Upper lobe of left lung (tissue), 6 donors: ENCODE data around the gene SIDT1. TPM values are rescaled to one million over a fixed set of nuclear protein-coding genes. Genes with fewer than 3 reads are reported as not detected.
A peak's percentile ranks its signal among the peaks of the same experiment; 100 is the strongest.

Experiments used
- ATAC-seq, 2 donors: fragments of 200-7000 bp; cut with Tn5 transposase; one replicate each; pipeline ENCODE4 v1.9.1; 2022; ENCODE audit warnings: mild to moderate bottlenecking in 2 of 2, moderate library complexity in 2 of 2; ENCODE audit not compliant: low FRiP score in 2 of 2
- DNase-seq, 2 donors: peaks; one replicate each; pipeline ENCODE4 v3.0.0-alpha.2; 2019 to 2020
- H3K27ac ChIP-seq, 4 donors: fragments of 200-600 bp; sonication (generic); one replicate each; pipeline ENCODE4 v1.5.1; 2016 to 2019
- H3K27me3 ChIP-seq, 4 donors: fragments of 200-600 bp; sonication (generic); one replicate each; pipeline ENCODE4 v1.5.1; 2017 to 2019
- H3K36me3 ChIP-seq, 4 donors: fragments of 200-600 bp; sonication (generic); one replicate each; pipeline ENCODE4 v1.5.1; 2016 to 2019
- H3K4me1 ChIP-seq, 4 donors: fragments of 200-600 bp; sonication (generic); one replicate each; pipeline ENCODE4 v1.5.1; 2018 to 2019
- H3K4me3 ChIP-seq, 4 donors: fragments of 200-600 bp; sonication (generic); one replicate each; pipeline ENCODE4 v1.5.1; 2017 to 2019; ENCODE audit warnings: mild to moderate bottlenecking in 2 of 4, moderate library complexity in 1 of 4
- H3K9me3 ChIP-seq, 4 donors: fragments of 200-600 bp; sonication (generic); one replicate each; pipeline ENCODE4 v1.5.1; 2018 to 2019
- EP300 ChIP-seq, 4 donors: sonication (generic); formaldehyde crosslinking; IDR thresholded peaks; one replicate each; pipeline ENCODE4 v1.5.1; 2017; ENCODE audit warnings: antibody characterized with exemption in 4 of 4, control low read depth in 2 of 4
- POLR2A ChIP-seq, 4 donors: fragments of 450-650 bp; IDR thresholded peaks; one replicate each; pipeline ENCODE4 v1.5.1; 2016 to 2017; ENCODE audit warnings: antibody characterized with exemption in 4 of 4, mild to moderate bottlenecking in 2 of 4
- POLR2AphosphoS5 ChIP-seq, 2 donors: sonication (generic); formaldehyde crosslinking; IDR thresholded peaks; one replicate each; pipeline ENCODE4 v1.5.1; 2017; ENCODE audit warnings: antibody characterized with exemption in 2 of 2
- WGBS, 2 donors: methylation state at CpG; one replicate each; pipeline ENCODE4 v1.1.5; 2017 to 2018; 5-methylcytosine and 5-hydroxymethylcytosine counted together
- total RNA-seq, 6 donors: library from RNA; depleted of rRNA in 4 of 6; stranded (reverse); fragments of >200 nt in 4 of 6; gene quantifications; one replicate each; pipeline versions ENCODE4 v1.1.0 to v1.2.1, GENCODE V29; 2016 to 2021
- TF ChIP-seq, protein P1 (sequence below), 6 experiments: fragments of 450-650 bp in 4 of 6; fragments of 200-600 bp in 2 of 6; sonication (generic) in 2 of 6; IDR thresholded peaks; one replicate each; pipeline ENCODE4 v1.5.1; 2016 to 2019; ENCODE audit warnings: antibody characterized with exemption in 6 of 6
- donor health status: DM: no; HTN: no; CAD: no; lungs with moderate emphysema.
- donor health status: DM: no; HTN: yes; CAD: no; lungs with severe emphysema.

Gene SIDT1
- total RNA-seq, 6 donors from 2014 or later = 2.6 to 37.5 (median 9.5) TPM

DNA sequence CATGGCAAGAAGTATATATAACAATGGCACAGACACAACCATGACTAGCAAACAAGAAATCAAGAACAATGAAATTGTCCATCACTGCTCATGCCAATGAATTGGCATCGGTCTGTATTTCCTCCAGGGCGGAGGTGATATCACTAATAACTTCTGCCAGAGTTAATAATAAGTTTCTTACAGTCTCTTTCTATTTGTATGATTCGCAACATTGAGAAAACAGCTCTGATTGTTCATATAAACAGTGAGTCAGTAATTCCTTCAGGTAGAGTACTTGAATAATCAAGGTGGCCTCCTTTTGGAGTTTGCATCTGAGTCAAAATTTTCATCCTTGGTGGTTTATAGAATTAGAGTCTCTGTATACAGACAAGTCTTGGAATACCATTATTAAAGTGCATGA is 9.1 kb upstream of the SIDT1 start:
- ATAC-seq (no peak), DNase-seq (no peak)
- no peak for TF ChIP-seq POLR2A (IDR thresholded peaks at IDR 0.05)
- WGBS, 2 donors = 74 to 75% methylated on average over 3 of the region's 3 CpGs
- no peaks in the 10 kb centered on the region for H3K9me3 ChIP-seq
- H3K36me3 ChIP-seq = no peaks in the 10 kb centered on the region
- no peak overlapping the region for H3K27ac ChIP-seq
- H3K27me3 ChIP-seq = no peaks in the 10 kb centered on the region
- H3K4me1 ChIP-seq = no peaks in the 10 kb centered on the region
- H3K4me3 ChIP-seq = no peak overlapping the region

DNA sequence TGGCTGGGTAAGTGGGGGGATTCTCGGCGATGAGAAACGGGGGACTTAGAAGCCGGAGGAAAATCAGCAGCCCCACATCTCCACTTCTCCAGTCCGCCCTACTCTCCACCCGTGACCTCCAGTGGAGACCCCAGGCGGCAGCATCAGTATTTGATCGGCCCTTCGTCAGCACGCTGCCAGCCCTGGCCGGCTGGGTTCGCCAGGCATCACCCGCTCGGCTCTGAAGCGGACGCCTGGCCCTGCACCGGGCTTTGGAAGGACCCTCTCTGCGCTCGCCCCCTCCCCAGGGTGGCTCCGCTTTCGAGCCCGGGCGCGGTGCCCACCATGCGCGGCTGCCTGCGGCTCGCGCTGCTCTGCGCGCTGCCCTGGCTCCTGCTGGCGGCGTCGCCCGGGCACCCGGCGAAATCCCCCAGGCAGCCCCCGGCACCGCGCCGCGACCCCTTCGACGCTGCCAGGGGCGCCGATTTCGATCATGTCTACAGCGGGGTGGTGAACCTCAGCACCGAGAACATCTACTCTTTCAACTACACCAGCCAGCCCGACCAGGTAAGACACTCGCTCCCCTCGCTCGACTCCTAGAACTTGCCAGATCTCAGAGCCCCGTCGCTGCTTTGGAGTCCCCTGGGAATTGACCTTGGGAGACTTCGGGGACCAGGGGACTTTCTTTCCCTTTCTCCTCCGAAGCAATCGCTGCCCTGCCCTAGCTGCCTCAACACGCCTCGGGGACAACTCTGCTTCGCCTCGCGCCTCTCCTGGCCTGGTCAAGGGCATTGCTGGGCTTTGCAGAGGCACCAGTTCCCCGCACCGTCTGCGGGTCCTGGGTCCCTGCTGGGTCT is 561 bp downstream of the SIDT1 start:
- H3K27me3 ChIP-seq = no peaks in the 10 kb centered on the region
- H3K27ac ChIP-seq = peak overlapping the region; percentile 61 to 85 (median 82)
- peak overlapping the region; percentile 65 to 78 (median 67) for H3K4me3 ChIP-seq
- peaks cover 7 to 21% (median 19%) of the 10 kb centered on the region in 4 donors for H3K4me1 ChIP-seq
- DNase-seq (peak; percentile 33 to 88), ATAC-seq (peak; percentile 67 to 79)
- no peaks in the 10 kb centered on the region for H3K9me3 ChIP-seq
- H3K36me3 ChIP-seq = no peaks in the 10 kb centered on the region
- 0 to 2% methylated on average over 13 to 25 of the region's 66 CpGs for WGBS, 2 donors
- TF ChIP-seq, protein P1, sequence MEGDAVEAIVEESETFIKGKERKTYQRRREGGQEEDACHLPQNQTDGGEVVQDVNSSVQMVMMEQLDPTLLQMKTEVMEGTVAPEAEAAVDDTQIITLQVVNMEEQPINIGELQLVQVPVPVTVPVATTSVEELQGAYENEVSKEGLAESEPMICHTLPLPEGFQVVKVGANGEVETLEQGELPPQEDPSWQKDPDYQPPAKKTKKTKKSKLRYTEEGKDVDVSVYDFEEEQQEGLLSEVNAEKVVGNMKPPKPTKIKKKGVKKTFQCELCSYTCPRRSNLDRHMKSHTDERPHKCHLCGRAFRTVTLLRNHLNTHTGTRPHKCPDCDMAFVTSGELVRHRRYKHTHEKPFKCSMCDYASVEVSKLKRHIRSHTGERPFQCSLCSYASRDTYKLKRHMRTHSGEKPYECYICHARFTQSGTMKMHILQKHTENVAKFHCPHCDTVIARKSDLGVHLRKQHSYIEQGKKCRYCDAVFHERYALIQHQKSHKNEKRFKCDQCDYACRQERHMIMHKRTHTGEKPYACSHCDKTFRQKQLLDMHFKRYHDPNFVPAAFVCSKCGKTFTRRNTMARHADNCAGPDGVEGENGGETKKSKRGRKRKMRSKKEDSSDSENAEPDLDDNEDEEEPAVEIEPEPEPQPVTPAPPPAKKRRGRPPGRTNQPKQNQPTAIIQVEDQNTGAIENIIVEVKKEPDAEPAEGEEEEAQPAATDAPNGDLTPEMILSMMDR (IDR thresholded peaks at IDR 0.05) = peak in 1 of 6 experiments; percentile 10
- TF ChIP-seq EP300 (IDR thresholded peaks at IDR 0.05) = no peak

DNA sequence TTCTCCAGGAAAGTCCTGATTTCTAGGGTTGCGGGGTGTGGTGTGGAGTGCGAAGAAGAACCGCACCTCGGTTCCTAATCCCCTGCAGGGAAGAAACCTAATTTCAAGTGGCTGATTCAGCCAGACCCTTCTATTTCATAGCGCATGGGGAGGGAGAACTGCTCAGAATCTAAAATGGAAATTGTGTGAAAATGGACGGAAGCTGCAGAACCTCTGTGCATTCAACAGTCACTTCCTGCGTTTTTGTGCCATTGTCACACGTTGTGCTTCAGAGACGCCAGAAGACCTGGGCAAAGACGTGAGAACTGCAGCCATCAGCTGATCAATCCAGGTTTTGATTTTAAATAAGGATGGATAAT is 1.2 kb downstream of the SIDT1 start:
- 9 to 12% methylated on average over 9 to 10 of the region's 10 CpGs for WGBS, 2 donors
- Histone ChIP-seq H3K4me1 (peaks cover 7 to 21% (median 19%) of the 10 kb centered on the region in 4 donors), H3K36me3 (no peaks in the 10 kb centered on the region), H3K27me3 (no peaks in the 10 kb centered on the region), H3K27ac (peak overlapping the region; percentile 61 to 85 (median 82)), H3K4me3 (peak overlapping the region; percentile 65 to 78 (median 67)), H3K9me3 (no peaks in the 10 kb centered on the region)
- ATAC-seq (peak in 1 of 2 donors; percentile 6), DNase-seq (no peak)
- TF ChIP-seq EP300 (IDR thresholded peaks at IDR 0.05) = no peak
- TF ChIP-seq POLR2A (IDR thresholded peaks at IDR 0.05) = no peak
- peak in 1 of 2 donors; percentile 6 for TF ChIP-seq POLR2AphosphoS5 (IDR thresholded peaks at IDR 0.05)
- TF ChIP-seq, protein P1 (IDR thresholded peaks at IDR 0.05) = no peak

DNA sequence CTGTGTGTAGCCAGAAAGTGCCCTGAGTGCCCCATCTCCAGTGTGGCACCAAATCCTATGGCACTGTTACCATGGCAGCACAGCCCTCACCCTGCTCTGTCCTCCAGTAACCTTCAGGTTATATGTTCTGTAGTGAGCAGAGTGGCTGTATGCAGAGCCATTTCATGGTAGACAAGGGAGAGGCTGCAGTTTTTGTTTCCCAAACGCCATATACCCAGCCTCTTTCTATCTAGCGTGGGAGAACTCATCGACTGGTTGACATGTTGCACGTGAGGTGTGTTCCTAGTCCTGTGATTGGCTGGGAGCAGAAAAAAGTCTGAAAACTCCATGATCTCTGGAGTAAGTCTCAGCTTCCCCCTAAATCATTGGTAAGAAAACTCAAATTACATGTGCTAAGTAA is 2.0 kb downstream of the SIDT1 start:
- 81 to 92% methylated on average over 4 of the region's 4 CpGs for WGBS, 2 donors
- H3K4me1 ChIP-seq = peaks cover 7 to 21% (median 19%) of the 10 kb centered on the region in 4 donors
- H3K27ac ChIP-seq = peak overlapping the region in 1 of 4 donors; percentile 13
- no peaks in the 10 kb centered on the region for H3K36me3 ChIP-seq
- no peak for DNase-seq
- no peaks in the 10 kb centered on the region for H3K27me3 ChIP-seq
- H3K9me3 ChIP-seq = no peaks in the 10 kb centered on the region
- TF ChIP-seq POLR2AphosphoS5 (IDR thresholded peaks at IDR 0.05) (no peak), EP300 (IDR thresholded peaks at IDR 0.05) (no peak), POLR2A (IDR thresholded peaks at IDR 0.05) (no peak)
- TF ChIP-seq, protein P1 (IDR thresholded peaks at IDR 0.05) = no peak
- no peak for ATAC-seq
- peak overlapping the region in 2 of 4 donors; percentile 65 to 78 for H3K4me3 ChIP-seq

DNA sequence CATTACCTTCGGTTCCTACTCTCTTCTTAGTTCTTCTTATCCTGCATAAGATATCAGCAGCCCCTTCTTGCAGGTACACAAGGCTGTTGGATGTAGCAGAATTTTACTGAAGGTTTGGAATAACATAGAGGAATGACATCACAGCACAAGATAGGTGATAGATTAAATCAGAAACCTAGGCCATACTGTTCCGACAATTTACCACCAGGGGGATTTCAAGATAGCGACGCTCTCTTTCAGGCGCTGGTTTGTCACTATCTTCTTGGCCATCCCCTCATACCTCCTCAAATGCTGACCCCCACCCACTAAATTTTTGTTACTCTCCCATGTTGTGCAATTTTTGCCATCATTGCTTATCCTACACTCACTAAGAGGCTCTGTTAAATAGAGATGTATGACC is 3.5 kb downstream of the SIDT1 start:
- Histone ChIP-seq H3K27me3 (no peaks in the 10 kb centered on the region), H3K36me3 (no peaks in the 10 kb centered on the region), H3K4me3 (no peak overlapping the region), H3K4me1 (peaks cover 7 to 21% (median 19%) of the 10 kb centered on the region in 4 donors), H3K9me3 (no peaks in the 10 kb centered on the region), H3K27ac (peak overlapping the region in 2 of 4 donors; percentile 16 to 50)
- no peak for TF ChIP-seq POLR2A (IDR thresholded peaks at IDR 0.05)
- TF ChIP-seq POLR2AphosphoS5 (IDR thresholded peaks at IDR 0.05) = no peak
- TF ChIP-seq, protein P1 (IDR thresholded peaks at IDR 0.05) = peak in 1 of 6 experiments; percentile 9
- no peak for TF ChIP-seq EP300 (IDR thresholded peaks at IDR 0.05)
- no peak for DNase-seq
- ATAC-seq = no peak
- 80 to 88% methylated on average over 5 of the region's 5 CpGs for WGBS, 2 donors
